GM13976 (cell line): ENCODE measurements around the gene SGCD.

Experiments
- DNase-seq: peaks from one replicate; pipeline ENCODE4 v3.0.0; 2012; ENCODE audit warnings: low spot score
- in situ Hi-C: fragments of 300-500 bp; cut with MboI; formaldehyde crosslinking; loops from one replicate; pipeline ENCODE4 v1.12.0; 2022; ENCODE audit warnings: low sequenced_read_pairs, mixed read lengths, inconsistent platforms; ENCODE audit not compliant: unreplicated experiment
- TF ChIP-seq, protein P1 (sequence below): IDR thresholded peaks from 2 replicates; pipeline ENCODE4 v1.5.1; 2012; ENCODE audit warnings: borderline replicate concordance, mild to moderate bottlenecking; ENCODE audit not compliant: insufficient read depth; ENCODE audit errors: extremely low read depth, missing control alignments, control extremely low read depth

Gene SGCD

DNA sequence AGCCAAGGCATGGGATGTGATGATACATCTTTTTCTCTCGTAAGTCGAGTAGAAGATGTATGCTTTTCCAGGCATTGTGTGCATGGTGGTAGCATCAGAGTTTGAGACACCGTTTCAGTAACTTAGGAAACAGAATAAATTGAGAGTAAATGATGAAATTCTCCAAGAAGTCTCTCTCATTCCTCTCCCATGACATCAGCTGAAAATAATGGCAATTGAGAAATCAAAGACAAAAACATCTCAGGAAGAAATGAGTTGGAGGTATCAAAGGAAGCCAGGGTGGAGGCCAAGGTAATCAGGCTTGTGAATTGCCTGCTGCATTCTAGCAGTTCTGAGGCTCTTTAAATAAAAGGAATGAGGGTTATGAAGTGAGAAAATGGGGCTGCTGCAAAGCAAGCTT lies 53.9 kb downstream of the SGCD start:
- in situ Hi-C loops = no loop called here
- no peak for DNase-seq
- TF ChIP-seq, protein P1, sequence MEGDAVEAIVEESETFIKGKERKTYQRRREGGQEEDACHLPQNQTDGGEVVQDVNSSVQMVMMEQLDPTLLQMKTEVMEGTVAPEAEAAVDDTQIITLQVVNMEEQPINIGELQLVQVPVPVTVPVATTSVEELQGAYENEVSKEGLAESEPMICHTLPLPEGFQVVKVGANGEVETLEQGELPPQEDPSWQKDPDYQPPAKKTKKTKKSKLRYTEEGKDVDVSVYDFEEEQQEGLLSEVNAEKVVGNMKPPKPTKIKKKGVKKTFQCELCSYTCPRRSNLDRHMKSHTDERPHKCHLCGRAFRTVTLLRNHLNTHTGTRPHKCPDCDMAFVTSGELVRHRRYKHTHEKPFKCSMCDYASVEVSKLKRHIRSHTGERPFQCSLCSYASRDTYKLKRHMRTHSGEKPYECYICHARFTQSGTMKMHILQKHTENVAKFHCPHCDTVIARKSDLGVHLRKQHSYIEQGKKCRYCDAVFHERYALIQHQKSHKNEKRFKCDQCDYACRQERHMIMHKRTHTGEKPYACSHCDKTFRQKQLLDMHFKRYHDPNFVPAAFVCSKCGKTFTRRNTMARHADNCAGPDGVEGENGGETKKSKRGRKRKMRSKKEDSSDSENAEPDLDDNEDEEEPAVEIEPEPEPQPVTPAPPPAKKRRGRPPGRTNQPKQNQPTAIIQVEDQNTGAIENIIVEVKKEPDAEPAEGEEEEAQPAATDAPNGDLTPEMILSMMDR = no peak

DNA sequence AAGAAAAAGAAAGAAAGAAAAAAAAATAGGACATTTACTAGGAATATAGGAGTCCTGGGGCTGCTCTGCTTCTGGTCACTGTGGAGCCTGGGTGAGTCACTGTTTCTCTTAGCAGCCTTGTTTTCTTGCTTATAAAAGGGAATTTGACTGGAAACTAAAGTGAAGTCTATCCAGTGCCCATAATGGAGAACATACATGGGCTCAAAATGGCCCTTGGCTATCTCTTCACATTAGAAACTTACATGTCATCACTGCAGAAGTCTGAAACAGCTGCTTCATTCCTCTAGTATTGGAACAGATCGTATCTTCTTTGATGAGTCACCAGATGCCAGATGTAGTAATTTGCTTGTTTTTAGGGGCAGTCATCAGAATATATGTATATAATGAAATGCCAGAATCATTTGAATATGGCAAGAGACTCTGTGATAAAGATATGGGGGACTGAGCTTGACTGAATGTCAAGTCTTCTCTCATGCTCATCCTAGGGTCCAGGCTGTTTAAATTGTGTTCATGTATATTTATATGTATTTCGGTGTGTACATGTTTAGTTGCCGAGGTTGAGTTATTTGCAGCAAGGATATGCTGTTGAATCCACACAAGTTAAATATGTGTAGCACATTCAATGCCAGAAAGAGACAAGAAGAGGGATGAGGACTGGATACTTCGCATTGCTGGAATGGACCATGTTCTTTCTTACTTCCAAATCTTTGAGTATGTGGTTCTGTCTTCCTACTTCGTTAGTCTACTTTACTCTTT lies 56.7 kb downstream of the SGCD start:
- in situ Hi-C loops = no loop called here
- no peak for DNase-seq
- TF ChIP-seq, protein P1 = no peak

DNA sequence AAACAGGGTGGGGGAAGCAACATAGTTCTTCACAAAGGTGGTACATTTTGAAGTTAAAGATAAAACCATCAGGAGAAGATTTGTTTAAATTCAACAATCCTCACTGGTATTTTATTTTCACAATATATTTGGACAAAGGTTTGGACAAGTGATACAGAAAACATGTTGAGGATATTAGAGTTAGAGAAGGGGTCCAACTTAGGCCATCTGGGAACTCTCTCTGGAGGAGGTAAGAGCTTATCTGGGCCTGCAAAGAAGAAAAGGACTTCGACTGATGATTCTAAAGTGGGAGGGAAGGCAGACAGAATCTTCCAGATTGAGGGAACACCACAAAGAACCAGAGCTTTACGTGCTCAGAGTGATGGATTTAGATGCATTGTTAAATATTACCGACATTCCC lies 58.5 kb downstream of the SGCD start:
- DNase-seq = no peak
- TF ChIP-seq, protein P1 = no peak
- in situ Hi-C loops = no loop called here

DNA sequence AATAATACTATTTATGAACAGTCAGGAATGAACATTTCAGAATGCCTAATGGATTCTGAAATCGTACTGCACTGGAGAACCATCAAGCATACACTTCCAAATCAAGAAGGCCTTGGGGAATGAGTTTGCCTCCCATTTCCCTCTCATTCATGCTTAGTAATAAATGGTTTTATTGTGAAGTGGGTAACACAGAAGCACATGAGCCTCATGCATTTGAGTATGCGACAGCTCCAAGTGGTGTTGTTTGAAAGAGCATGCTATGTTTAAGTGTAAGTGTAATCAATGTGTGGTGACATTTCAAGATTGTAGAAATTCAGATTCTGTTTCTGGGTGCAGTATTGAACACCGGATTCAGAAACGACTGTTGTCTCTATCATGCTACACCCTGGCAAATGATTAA lies 60.0 kb downstream of the SGCD start:
- TF ChIP-seq, protein P1 = no peak
- in situ Hi-C loops = no loop called here
- DNase-seq = no peak

DNA sequence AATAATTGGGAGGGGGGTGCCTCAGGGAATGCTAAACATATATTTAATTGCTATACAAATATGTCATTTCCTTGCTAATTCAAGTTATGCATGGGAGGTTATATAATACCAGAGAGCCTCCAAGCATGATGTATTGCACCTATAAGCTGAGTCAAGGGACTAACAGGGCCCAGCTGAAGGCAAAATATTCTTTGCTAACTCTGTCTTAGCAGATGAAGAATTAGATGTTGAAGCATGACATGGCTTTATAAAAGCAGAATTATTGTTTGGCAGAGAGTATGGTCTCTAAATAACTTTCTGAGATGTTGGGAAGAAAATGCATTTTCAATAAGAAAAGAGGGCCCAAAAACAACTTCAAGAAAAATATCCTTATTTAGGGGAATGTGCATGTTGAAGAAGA lies 60.4 kb downstream of the SGCD start:
- TF ChIP-seq, protein P1 = no peak
- DNase-seq = no peak
- in situ Hi-C loops = no loop called here

DNA sequence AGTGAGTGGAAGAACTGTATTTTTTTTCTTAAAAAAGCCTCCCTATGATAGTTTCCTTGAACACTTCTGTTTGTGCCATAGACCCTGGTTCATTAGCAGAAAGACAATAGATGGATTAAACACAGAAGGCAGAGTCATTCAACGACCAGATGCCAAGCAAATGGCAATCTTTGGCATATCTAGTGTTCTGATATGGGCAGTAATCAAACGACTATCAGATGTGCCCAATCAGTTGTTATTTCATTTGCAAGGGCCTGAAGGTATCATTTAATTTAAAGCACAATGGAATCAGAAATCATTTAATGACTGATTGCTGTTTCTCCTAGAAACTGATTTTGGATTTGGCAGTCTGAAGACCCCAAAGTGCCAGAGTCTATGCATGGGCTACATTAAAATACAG lies 61.3 kb downstream of the SGCD start:
- TF ChIP-seq, protein P1 = no peak
- in situ Hi-C loops = no loop called here
- no peak for DNase-seq

DNA sequence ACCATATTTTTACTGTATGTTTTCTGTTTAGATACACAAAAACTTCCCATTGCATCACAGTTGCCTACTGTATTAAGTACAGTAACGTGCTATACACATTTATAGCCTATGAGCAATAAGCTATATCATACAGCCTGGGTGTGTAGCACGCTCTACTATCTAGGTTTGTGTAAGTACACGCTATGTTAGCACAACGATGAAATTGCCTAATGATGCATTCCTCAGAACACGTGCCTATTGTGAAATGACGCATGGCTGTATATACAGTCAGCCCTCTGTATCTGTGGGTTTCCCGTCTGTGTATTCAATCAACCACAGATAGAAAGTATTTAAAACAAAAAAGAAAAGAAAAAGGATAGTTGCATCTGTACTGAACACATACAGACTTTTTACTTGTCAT lies 64.2 kb downstream of the SGCD start:
- TF ChIP-seq, protein P1 = no peak
- no peak for DNase-seq
- in situ Hi-C loops = no loop called here
